WTC11 (cell line): Measurements from ENCODE around the gene MRPS5. TPM values are rescaled to one million over a fixed set of nuclear protein-coding genes. Genes with fewer than 3 reads are reported as not detected.
A peak's percentile ranks its signal among the peaks of the same experiment; 100 is the strongest.

ENCODE experiments used
- ATAC-seq: fragments of 200-7000 bp; cut with Tn5 transposase; 2 replicates; pipeline ENCODE4 v1.10.0; 2021; ENCODE audit warnings: mild to moderate bottlenecking, moderate library complexity
- Bru-seq: library from RNA; stranded (reverse); fragments of 400-500 nt; gene quantifications from one replicate; lab custom pipeline; 2021; lab: Mats Ljungman, UMichigan
- CTCF ChIA-PET: fragments of 300-600 bp; sonication (Branson Sonifier 250); formaldehyde crosslinking; loops from one replicate; lab custom pipeline; 2021; ENCODE audit warnings: antibody characterized with exemption; lab: Charles Lee
- POLR2A ChIA-PET: fragments of 350-600 bp; sonication (Branson Sonifier 250); formaldehyde crosslinking; loops from one replicate; lab custom pipeline; 2021; ENCODE audit warnings: antibody characterized with exemption; lab: Charles Lee
- DNase-seq: peaks from one replicate; pipeline ENCODE4 v3.0.0; 2021; ENCODE audit warnings: low spot score
- H3K27ac Mint-ChIP-seq: 2 replicates; pipeline ENCODE4 v1.8.0; 2021; ENCODE audit warnings: mixed read lengths
- H3K27me3 Mint-ChIP-seq: 2 replicates; pipeline ENCODE4 v1.8.0; 2021; ENCODE audit warnings: low read depth, mild to moderate bottlenecking, moderate library complexity, mixed read lengths
- H3K36me3 Mint-ChIP-seq: 2 replicates; pipeline ENCODE4 v1.8.0; 2021; ENCODE audit warnings: mixed read lengths
- H3K4me1 Mint-ChIP-seq: 2 replicates; pipeline ENCODE4 v1.8.0; 2022; ENCODE audit warnings: mixed read lengths
- H3K4me3 Mint-ChIP-seq: 2 replicates; pipeline ENCODE4 v1.8.0; 2021; ENCODE audit warnings: mild to moderate bottlenecking, moderate library complexity, mixed read lengths
- H3K9me3 Mint-ChIP-seq: 2 replicates; pipeline ENCODE4 v1.8.0; 2021; ENCODE audit warnings: mixed read lengths
- ESRRA ChIP-seq: sonication (generic); formaldehyde crosslinking; IDR thresholded peaks from 2 replicates; pipeline ENCODE4 v1.8.1; 2022; ENCODE audit warnings: mild to moderate bottlenecking, missing genetic modification reagents, borderline replicate concordance
- FOXP1 ChIP-seq: sonication (generic); formaldehyde crosslinking; IDR thresholded peaks from 2 replicates; pipeline ENCODE4 v1.8.0; 2022; ENCODE audit warnings: missing genetic modification reagents, mild to moderate bottlenecking, moderate library complexity, borderline replicate concordance
- JUN ChIP-seq: sonication (generic); formaldehyde crosslinking; IDR thresholded peaks from 2 replicates; pipeline ENCODE4 v1.8.0; 2023; ENCODE audit warnings: mild to moderate bottlenecking, missing genetic modification reagents
- KAT7 ChIP-seq: sonication (generic); formaldehyde crosslinking; IDR thresholded peaks from 2 replicates; pipeline ENCODE4 v1.8.1; 2023; ENCODE audit warnings: missing genetic modification reagents, mild to moderate bottlenecking, borderline replicate concordance
- MXD4 ChIP-seq: fragments of 250-450 bp; sonication (Bioruptor Pico); IDR thresholded peaks from 2 replicates; pipeline ENCODE4 v1.8.0; 2021; ENCODE audit warnings: mild to moderate bottlenecking, moderate library complexity, borderline replicate concordance
- RORB ChIP-seq: fragments of 250-450 bp; sonication (Bioruptor Pico); IDR thresholded peaks from 2 replicates; pipeline ENCODE4 v1.9.0; 2021; ENCODE audit warnings: mild to moderate bottlenecking
- SOX15 ChIP-seq: fragments of 250-450 bp; sonication (Bioruptor Pico); IDR thresholded peaks from 2 replicates; pipeline ENCODE4 v1.9.0; 2021; ENCODE audit warnings: mild to moderate bottlenecking
- SP1 ChIP-seq: sonication (generic); formaldehyde crosslinking; conservative IDR thresholded peaks from 2 replicates; pipeline ENCODE4 v1.8.1; 2022; ENCODE audit warnings: missing genetic modification reagents
- TEAD4 ChIP-seq: sonication (generic); formaldehyde crosslinking; IDR thresholded peaks from 2 replicates; pipeline ENCODE4 v1.8.0; 2022; ENCODE audit warnings: mild to moderate bottlenecking, missing genetic modification reagents
- TP53 ChIP-seq: sonication (generic); formaldehyde crosslinking; IDR thresholded peaks from 2 replicates; pipeline ENCODE4 v1.8.1; 2023; ENCODE audit warnings: mild to moderate bottlenecking, missing genetic modification reagents
- ZNF138 ChIP-seq: sonication (generic); formaldehyde crosslinking; conservative IDR thresholded peaks from 2 replicates; pipeline ENCODE4 v1.8.1; 2022; ENCODE audit warnings: mild to moderate bottlenecking, moderate library complexity, missing genetic modification reagents
- ZNF219 ChIP-seq: sonication (generic); formaldehyde crosslinking; IDR thresholded peaks from 2 replicates; pipeline ENCODE4 v1.8.0; 2023; ENCODE audit warnings: missing genetic modification reagents, mild to moderate bottlenecking, borderline replicate concordance
- ZNF671 ChIP-seq: fragments of 250-450 bp; sonication (Bioruptor Pico); IDR thresholded peaks from 2 replicates; pipeline ENCODE4 v1.8.0; 2021; ENCODE audit warnings: mild to moderate bottlenecking
- long read RNA-seq, 3 experiments: library from RNA in 1 of 3; library from capped mRNA in 1 of 3; library from polyadenylated mRNA in 1 of 3; unstranded in 2 of 3; stranded (forward) in 1 of 3; transcript quantifications; one replicate each; pipeline ENCODE4 v2.0.0, GENCODE V29; 2021
- total RNA-seq: library from RNA; stranded (reverse); gene quantifications from 3 replicates; pipeline ENCODE4 v1.2.3, GENCODE V29; 2021
- TF ChIP-seq, protein P1 (sequence below): sonication (generic); formaldehyde crosslinking; IDR thresholded peaks from 2 replicates; pipeline ENCODE4 v1.8.1; 2023; ENCODE audit warnings: mild to moderate bottlenecking, missing genetic modification reagents
- TF ChIP-seq, protein P2 (sequence below): fragments of 250-450 bp; sonication (Bioruptor Pico); IDR thresholded peaks from 2 replicates; pipeline ENCODE4 v1.9.0; 2021; ENCODE audit warnings: mild to moderate bottlenecking
- TF ChIP-seq, protein P3 (sequence below): sonication (generic); formaldehyde crosslinking; IDR thresholded peaks from 2 replicates; pipeline ENCODE4 v1.8.1; 2022; ENCODE audit warnings: missing genetic modification reagents, borderline replicate concordance
- TF ChIP-seq, protein P4 (sequence below): sonication (generic); formaldehyde crosslinking; IDR thresholded peaks from 2 replicates; pipeline ENCODE4 v1.8.0; 2023; ENCODE audit warnings: missing genetic modification reagents
- TF ChIP-seq, protein P5 (sequence below): sonication (generic); formaldehyde crosslinking; IDR thresholded peaks from 2 replicates; pipeline ENCODE4 v1.8.0; 2022; ENCODE audit warnings: missing genetic modification reagents
- TF ChIP-seq, protein P6 (sequence below): sonication (generic); formaldehyde crosslinking; IDR thresholded peaks from 2 replicates; pipeline ENCODE4 v1.8.1; 2023; ENCODE audit warnings: mild to moderate bottlenecking, missing genetic modification reagents, moderate library complexity
- TF ChIP-seq, protein P7 (sequence below): sonication (generic); formaldehyde crosslinking; IDR thresholded peaks from 2 replicates; pipeline ENCODE4 v1.8.0; 2023; ENCODE audit warnings: missing genetic modification reagents, mild to moderate bottlenecking, borderline replicate concordance

The MRPS5 gene
- total RNA-seq (60.4 to 70.3 TPM (median 62.2 TPM) in 3 replicates), Bru-seq, nascent RNA (percentile 85 among the genes with signal in this experiment)
- long read RNA-seq, experiment 1, transcript MRPS5-201 (12 exons, 1,652 nt) = major isoform, 230 of 290 reads
- long read RNA-seq, experiment 1, transcript MRPS5-202 (11 exons, 1,359 nt) = minor isoform, 17 of 290 reads
- long read RNA-seq, experiment 1, partial matches to known transcripts = 5 of 290 reads
- long read RNA-seq, experiment 1, other reads (novel, unspliced or antisense) = 35 of 290 reads
- long read RNA-seq, experiment 2, transcript MRPS5-201 (12 exons, 1,652 nt) = major isoform, 59 of 104 reads
- long read RNA-seq, experiment 2, partial matches to known transcripts = 16 of 104 reads
- long read RNA-seq, experiment 2, other reads (novel, unspliced or antisense) = 25 of 104 reads
- long read RNA-seq, experiment 3, transcript MRPS5-201 (12 exons, 1,652 nt) = major isoform, 128 of 179 reads
- long read RNA-seq, experiment 3, partial matches to known transcripts = 26 of 179 reads
- long read RNA-seq, experiment 3, other reads (novel, unspliced or antisense) = 22 of 179 reads

DNA sequence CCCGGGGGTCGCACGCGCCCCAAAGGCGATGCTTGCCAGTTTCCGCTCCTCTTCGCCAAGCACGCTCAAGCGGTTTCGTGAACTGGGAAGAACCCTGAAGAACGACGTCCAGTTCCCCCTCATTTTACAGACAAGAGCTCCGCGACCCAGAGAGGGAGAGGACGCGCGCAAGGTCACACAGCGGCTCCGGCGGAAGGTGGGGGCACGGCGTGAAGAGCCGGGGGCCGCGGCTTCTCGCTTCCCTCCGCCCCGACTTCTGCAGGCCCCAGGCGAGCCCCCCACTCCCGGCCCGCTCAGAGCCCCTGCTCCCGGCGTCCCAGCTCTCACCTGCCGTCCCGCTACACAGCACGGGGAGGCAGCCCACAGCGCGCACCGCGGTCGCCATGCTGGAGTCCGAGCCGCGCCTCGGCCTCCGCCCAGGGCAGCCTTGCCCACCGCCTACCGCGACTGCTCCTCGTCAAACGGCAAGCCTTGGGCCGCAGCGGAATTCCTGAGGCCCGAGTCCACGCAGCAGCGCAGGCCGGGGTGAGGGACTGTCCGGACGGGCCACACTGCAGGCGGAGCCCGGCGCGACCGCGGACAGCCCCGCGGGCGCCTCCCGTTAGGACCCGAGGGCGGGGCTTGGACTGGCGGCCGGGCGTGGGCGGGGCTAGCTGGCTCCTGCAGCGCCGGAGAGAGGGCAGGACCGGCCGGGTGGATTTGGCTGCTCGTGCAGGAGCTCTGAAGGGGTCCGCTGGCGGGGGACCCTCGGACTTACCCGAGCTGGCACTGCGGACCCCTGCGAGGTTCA, at the start of gene MRPS5:
Gene MRPS5, minus strand, starts transcription at position 402 of the 790 bp plus-strand sequence. Its CDS starts 17 bp downstream, at position 385.
- CTCF ChIA-PET = interaction anchor here (1.0 to 3.7 kb wide), 9 partner anchors 38 to 224 kb away, joined by 3 to 20 read pairs (median 5); partner anchors contain the start of gene ZNF514
- ATAC-seq = peak; percentile 97
- TF ChIP-seq, protein P1, sequence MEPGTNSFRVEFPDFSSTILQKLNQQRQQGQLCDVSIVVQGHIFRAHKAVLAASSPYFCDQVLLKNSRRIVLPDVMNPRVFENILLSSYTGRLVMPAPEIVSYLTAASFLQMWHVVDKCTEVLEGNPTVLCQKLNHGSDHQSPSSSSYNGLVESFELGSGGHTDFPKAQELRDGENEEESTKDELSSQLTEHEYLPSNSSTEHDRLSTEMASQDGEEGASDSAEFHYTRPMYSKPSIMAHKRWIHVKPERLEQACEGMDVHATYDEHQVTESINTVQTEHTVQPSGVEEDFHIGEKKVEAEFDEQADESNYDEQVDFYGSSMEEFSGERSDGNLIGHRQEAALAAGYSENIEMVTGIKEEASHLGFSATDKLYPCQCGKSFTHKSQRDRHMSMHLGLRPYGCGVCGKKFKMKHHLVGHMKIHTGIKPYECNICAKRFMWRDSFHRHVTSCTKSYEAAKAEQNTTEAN = 0 out of 2 replicates have a peak, but pooled peaks have one; percentile 69
- TF ChIP-seq SOX15 (CRISPR knock-in tag) (no peak), FOXP1 (CRISPR knock-in tag) (peak; percentile 56; the same call in 1 of the 2 replicates), KAT7 (CRISPR knock-in tag) (peak; percentile 82; the same call in 1 of the 2 replicates), RORB (no peak), ESRRA (CRISPR knock-in tag) (peak; percentile 77; the same call in 1 of the 2 replicates), MXD4 (CRISPR knock-in tag) (no peak), TP53 (no peak), ZNF671 (CRISPR knock-in tag) (peak; percentile 56; the same call in 1 of the 2 replicates), SP1 (CRISPR knock-in tag) (peak; percentile 90), JUN (CRISPR knock-in tag) (peak; percentile 81; the same call in 1 of the 2 replicates), ZNF219 (0 out of 2 replicates have a peak, but pooled peaks have one; percentile 47), TEAD4 (CRISPR knock-in tag) (peak; percentile 36; the same call in 1 of the 2 replicates), ZNF138 (CRISPR knock-in tag) (no peak)
- TF ChIP-seq, protein P2, sequence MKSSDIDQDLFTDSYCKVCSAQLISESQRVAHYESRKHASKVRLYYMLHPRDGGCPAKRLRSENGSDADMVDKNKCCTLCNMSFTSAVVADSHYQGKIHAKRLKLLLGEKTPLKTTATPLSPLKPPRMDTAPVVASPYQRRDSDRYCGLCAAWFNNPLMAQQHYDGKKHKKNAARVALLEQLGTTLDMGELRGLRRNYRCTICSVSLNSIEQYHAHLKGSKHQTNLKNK (CRISPR knock-in tag) = no peak
- TF ChIP-seq, protein P3, sequence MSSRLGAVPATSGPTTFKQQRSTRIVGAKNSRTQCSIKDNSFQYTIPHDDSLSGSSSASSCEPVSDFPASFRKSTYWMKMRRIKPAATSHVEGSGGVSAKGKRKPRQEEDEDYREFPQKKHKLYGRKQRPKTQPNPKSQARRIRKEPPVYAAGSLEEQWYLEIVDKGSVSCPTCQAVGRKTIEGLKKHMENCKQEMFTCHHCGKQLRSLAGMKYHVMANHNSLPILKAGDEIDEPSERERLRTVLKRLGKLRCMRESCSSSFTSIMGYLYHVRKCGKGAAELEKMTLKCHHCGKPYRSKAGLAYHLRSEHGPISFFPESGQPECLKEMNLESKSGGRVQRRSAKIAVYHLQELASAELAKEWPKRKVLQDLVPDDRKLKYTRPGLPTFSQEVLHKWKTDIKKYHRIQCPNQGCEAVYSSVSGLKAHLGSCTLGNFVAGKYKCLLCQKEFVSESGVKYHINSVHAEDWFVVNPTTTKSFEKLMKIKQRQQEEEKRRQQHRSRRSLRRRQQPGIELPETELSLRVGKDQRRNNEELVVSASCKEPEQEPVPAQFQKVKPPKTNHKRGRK (CRISPR knock-in tag) = no peak
- TF ChIP-seq, protein P4, sequence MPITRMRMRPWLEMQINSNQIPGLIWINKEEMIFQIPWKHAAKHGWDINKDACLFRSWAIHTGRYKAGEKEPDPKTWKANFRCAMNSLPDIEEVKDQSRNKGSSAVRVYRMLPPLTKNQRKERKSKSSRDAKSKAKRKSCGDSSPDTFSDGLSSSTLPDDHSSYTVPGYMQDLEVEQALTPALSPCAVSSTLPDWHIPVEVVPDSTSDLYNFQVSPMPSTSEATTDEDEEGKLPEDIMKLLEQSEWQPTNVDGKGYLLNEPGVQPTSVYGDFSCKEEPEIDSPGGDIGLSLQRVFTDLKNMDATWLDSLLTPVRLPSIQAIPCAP (CRISPR knock-in tag) = peak; percentile 62
- TF ChIP-seq, protein P5, sequence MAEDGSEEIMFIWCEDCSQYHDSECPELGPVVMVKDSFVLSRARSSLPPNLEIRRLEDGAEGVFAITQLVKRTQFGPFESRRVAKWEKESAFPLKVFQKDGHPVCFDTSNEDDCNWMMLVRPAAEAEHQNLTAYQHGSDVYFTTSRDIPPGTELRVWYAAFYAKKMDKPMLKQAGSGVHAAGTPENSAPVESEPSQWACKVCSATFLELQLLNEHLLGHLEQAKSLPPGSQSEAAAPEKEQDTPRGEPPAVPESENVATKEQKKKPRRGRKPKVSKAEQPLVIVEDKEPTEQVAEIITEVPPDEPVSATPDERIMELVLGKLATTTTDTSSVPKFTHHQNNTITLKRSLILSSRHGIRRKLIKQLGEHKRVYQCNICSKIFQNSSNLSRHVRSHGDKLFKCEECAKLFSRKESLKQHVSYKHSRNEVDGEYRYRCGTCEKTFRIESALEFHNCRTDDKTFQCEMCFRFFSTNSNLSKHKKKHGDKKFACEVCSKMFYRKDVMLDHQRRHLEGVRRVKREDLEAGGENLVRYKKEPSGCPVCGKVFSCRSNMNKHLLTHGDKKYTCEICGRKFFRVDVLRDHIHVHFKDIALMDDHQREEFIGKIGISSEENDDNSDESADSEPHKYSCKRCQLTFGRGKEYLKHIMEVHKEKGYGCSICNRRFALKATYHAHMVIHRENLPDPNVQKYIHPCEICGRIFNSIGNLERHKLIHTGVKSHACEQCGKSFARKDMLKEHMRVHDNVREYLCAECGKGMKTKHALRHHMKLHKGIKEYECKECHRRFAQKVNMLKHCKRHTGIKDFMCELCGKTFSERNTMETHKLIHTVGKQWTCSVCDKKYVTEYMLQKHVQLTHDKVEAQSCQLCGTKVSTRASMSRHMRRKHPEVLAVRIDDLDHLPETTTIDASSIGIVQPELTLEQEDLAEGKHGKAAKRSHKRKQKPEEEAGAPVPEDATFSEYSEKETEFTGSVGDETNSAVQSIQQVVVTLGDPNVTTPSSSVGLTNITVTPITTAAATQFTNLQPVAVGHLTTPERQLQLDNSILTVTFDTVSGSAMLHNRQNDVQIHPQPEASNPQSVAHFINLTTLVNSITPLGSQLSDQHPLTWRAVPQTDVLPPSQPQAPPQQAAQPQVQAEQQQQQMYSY (CRISPR knock-in tag) = peak; percentile 57
- TF ChIP-seq, protein P6, sequence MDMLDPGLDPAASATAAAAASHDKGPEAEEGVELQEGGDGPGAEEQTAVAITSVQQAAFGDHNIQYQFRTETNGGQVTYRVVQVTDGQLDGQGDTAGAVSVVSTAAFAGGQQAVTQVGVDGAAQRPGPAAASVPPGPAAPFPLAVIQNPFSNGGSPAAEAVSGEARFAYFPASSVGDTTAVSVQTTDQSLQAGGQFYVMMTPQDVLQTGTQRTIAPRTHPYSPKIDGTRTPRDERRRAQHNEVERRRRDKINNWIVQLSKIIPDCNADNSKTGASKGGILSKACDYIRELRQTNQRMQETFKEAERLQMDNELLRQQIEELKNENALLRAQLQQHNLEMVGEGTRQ (CRISPR knock-in tag) = 0 out of 2 replicates have a peak, but pooled peaks have one; percentile 36
- TF ChIP-seq, protein P7, sequence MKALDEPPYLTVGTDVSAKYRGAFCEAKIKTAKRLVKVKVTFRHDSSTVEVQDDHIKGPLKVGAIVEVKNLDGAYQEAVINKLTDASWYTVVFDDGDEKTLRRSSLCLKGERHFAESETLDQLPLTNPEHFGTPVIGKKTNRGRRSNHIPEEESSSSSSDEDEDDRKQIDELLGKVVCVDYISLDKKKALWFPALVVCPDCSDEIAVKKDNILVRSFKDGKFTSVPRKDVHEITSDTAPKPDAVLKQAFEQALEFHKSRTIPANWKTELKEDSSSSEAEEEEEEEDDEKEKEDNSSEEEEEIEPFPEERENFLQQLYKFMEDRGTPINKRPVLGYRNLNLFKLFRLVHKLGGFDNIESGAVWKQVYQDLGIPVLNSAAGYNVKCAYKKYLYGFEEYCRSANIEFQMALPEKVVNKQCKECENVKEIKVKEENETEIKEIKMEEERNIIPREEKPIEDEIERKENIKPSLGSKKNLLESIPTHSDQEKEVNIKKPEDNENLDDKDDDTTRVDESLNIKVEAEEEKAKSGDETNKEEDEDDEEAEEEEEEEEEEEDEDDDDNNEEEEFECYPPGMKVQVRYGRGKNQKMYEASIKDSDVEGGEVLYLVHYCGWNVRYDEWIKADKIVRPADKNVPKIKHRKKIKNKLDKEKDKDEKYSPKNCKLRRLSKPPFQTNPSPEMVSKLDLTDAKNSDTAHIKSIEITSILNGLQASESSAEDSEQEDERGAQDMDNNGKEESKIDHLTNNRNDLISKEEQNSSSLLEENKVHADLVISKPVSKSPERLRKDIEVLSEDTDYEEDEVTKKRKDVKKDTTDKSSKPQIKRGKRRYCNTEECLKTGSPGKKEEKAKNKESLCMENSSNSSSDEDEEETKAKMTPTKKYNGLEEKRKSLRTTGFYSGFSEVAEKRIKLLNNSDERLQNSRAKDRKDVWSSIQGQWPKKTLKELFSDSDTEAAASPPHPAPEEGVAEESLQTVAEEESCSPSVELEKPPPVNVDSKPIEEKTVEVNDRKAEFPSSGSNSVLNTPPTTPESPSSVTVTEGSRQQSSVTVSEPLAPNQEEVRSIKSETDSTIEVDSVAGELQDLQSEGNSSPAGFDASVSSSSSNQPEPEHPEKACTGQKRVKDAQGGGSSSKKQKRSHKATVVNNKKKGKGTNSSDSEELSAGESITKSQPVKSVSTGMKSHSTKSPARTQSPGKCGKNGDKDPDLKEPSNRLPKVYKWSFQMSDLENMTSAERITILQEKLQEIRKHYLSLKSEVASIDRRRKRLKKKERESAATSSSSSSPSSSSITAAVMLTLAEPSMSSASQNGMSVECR = peak; percentile 89; the same call in 1 of the 2 replicates

More for the DNA sequence above, at the start of gene MRPS5:
- Mint-ChIP-seq H3K36me3 (peaks cover 18% of the 10 kb centered on the region), H3K27me3 (peaks cover 6% of the 10 kb centered on the region; the same call in 1 of the 2 replicates), H3K27ac (peak within 1 kb of the TSS; percentile 93), H3K4me3 (peak within 1 kb of the TSS; percentile 95), H3K9me3 (0 out of 2 replicates have a peak, but pooled peaks cover 4% of the 10 kb centered on the region), H3K4me1 (peaks cover 35% of the 10 kb centered on the region)
- peak; percentile 87 for DNase-seq
- POLR2A ChIA-PET = interaction anchor here (0.7 to 2.0 kb wide), 4 partner anchors 38 to 68 kb away, joined by 3 to 6 read pairs (median 4); partner anchors contain the start of gene ZNF514
